ENCODE results near the gene SLC13A5.

GRCh38 chr17:6712058-6712853, 913 bp downstream of the SLC13A5 start:
- TF ChIP-seq, protein P1, sequence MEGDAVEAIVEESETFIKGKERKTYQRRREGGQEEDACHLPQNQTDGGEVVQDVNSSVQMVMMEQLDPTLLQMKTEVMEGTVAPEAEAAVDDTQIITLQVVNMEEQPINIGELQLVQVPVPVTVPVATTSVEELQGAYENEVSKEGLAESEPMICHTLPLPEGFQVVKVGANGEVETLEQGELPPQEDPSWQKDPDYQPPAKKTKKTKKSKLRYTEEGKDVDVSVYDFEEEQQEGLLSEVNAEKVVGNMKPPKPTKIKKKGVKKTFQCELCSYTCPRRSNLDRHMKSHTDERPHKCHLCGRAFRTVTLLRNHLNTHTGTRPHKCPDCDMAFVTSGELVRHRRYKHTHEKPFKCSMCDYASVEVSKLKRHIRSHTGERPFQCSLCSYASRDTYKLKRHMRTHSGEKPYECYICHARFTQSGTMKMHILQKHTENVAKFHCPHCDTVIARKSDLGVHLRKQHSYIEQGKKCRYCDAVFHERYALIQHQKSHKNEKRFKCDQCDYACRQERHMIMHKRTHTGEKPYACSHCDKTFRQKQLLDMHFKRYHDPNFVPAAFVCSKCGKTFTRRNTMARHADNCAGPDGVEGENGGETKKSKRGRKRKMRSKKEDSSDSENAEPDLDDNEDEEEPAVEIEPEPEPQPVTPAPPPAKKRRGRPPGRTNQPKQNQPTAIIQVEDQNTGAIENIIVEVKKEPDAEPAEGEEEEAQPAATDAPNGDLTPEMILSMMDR (IDR thresholded peaks at IDR 0.05), result no peak
- TF ChIP-seq, protein P2, sequence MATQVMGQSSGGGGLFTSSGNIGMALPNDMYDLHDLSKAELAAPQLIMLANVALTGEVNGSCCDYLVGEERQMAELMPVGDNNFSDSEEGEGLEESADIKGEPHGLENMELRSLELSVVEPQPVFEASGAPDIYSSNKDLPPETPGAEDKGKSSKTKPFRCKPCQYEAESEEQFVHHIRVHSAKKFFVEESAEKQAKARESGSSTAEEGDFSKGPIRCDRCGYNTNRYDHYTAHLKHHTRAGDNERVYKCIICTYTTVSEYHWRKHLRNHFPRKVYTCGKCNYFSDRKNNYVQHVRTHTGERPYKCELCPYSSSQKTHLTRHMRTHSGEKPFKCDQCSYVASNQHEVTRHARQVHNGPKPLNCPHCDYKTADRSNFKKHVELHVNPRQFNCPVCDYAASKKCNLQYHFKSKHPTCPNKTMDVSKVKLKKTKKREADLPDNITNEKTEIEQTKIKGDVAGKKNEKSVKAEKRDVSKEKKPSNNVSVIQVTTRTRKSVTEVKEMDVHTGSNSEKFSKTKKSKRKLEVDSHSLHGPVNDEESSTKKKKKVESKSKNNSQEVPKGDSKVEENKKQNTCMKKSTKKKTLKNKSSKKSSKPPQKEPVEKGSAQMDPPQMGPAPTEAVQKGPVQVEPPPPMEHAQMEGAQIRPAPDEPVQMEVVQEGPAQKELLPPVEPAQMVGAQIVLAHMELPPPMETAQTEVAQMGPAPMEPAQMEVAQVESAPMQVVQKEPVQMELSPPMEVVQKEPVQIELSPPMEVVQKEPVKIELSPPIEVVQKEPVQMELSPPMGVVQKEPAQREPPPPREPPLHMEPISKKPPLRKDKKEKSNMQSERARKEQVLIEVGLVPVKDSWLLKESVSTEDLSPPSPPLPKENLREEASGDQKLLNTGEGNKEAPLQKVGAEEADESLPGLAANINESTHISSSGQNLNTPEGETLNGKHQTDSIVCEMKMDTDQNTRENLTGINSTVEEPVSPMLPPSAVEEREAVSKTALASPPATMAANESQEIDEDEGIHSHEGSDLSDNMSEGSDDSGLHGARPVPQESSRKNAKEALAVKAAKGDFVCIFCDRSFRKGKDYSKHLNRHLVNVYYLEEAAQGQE (IDR thresholded peaks at IDR 0.05; ENCODE audit: low read depth, low read length), result no peak
- no peak for TF ChIP-seq CHD2 (IDR thresholded peaks at IDR 0.05; ENCODE audit: low read length, partially characterized antibody)
- no peak for TF ChIP-seq RCOR1 (IDR thresholded peaks at IDR 0.05; ENCODE audit: low read length)
- no peak for TF ChIP-seq YY1 (IDR thresholded peaks at IDR 0.05; ENCODE audit: low read depth)
- no peak for TF ChIP-seq NRF1 (IDR thresholded peaks at IDR 0.05; ENCODE audit: low read depth, low read length)
- no peak for TF ChIP-seq GATA2 (CRISPR knock-in tag; IDR thresholded peaks at IDR 0.05)
- no peak for TF ChIP-seq POLR2AphosphoS5 (IDR thresholded peaks at IDR 0.05; ENCODE audit: low read depth, low read length)

All from SK-N-SH (cell line).